Caco-2 (cell line): ENCODE data around the gene RAMP1. TPM values are rescaled to one million over a fixed set of nuclear protein-coding genes. Genes with fewer than 3 reads are reported as not detected.

Experiments
- BruUV-seq: library from RNA; stranded (reverse); fragments of 400-500 nt; replicated peaks from 2 replicates; lab custom pipeline; 2021; lab: Mats Ljungman, UMichigan
- CTCF ChIA-PET: fragments of 300-600 bp; sonication (Branson Sonifier 250); formaldehyde crosslinking; loops from one replicate; lab custom pipeline; 2022; ENCODE audit warnings: antibody characterized with exemption; lab: Charles Lee
- POLR2A ChIA-PET: fragments of 300-600 bp; sonication (Branson Sonifier 250); formaldehyde crosslinking; loops from one replicate; lab custom pipeline; 2022; ENCODE audit warnings: antibody characterized with exemption; lab: Charles Lee
- DNase-seq, 2 experiments: peaks; one replicate each; pipeline versions ENCODE4 v3.0.0 to v3.0.0-alpha.2; 2020 to 2022
- H3K27me3 ChIP-seq: replicated peaks from 2 replicates; pipeline ENCODE4 v1.6.0; 2011; ENCODE audit warnings: low read length; ENCODE audit not compliant: control insufficient read depth, insufficient read depth
- H3K36me3 ChIP-seq: 2 replicates; pipeline ENCODE4 v1.5.1; 2011; ENCODE audit warnings: low read length; ENCODE audit not compliant: control insufficient read depth, insufficient read depth
- H3K4me1 ChIP-seq: fragments of 250-450 bp; sonication (Bioruptor Pico); 2 replicates; pipeline ENCODE4 v1.5.1; 2020; ENCODE audit warnings: mild to moderate bottlenecking
- H3K4me3 ChIP-seq: 2 replicates; pipeline ENCODE4 v1.5.1; 2011; ENCODE audit warnings: low read depth, mild to moderate bottlenecking, control low read depth, low read length
- H3K9me3 ChIP-seq: fragments of 250-450 bp; sonication (Bioruptor Pico); 2 replicates; pipeline ENCODE4 v1.5.1; 2020; ENCODE audit warnings: mild to moderate bottlenecking, moderate library complexity
- H3K27ac Mint-ChIP-seq: one replicate; pipeline ENCODE4 v1.8.0; 2022; ENCODE audit warnings: mixed read lengths; ENCODE audit not compliant: unreplicated experiment
- H3K27me3 Mint-ChIP-seq: one replicate; pipeline ENCODE4 v1.8.0; 2022; ENCODE audit warnings: mixed read lengths; ENCODE audit not compliant: insufficient read depth, unreplicated experiment
- H3K36me3 Mint-ChIP-seq: one replicate; pipeline ENCODE4 v1.8.0; 2022; ENCODE audit warnings: mild to moderate bottlenecking, mixed read lengths; ENCODE audit not compliant: insufficient read depth, unreplicated experiment
- H3K4me1 Mint-ChIP-seq: one replicate; pipeline ENCODE4 v1.8.0; 2022; ENCODE audit warnings: low read depth, mixed read lengths; ENCODE audit not compliant: unreplicated experiment
- H3K4me3 Mint-ChIP-seq: one replicate; pipeline ENCODE4 v1.8.0; 2022; ENCODE audit warnings: mild to moderate bottlenecking, moderate library complexity, mixed read lengths; ENCODE audit not compliant: unreplicated experiment
- H3K9me3 Mint-ChIP-seq: one replicate; pipeline ENCODE4 v1.8.0; 2022; ENCODE audit warnings: mixed read lengths; ENCODE audit not compliant: unreplicated experiment
- intact Hi-C: fragments of 100-400 bp; cut with micrococcal nuclease; formaldehyde crosslinking; loops from one replicate; pipeline ENCODE4 v1.10.0; 2022; ENCODE audit not compliant: unreplicated experiment
- total RNA-seq: library from RNA; stranded (reverse); gene quantifications from 2 replicates; pipeline ENCODE4 v1.2.3, GENCODE V29; 2022
- TF ChIP-seq, protein P1 (sequence below), 2 experiments: fragments of 200-600 bp in 1 of 2; IDR thresholded peaks; 1 replicate in 1 of 2; 2 replicates in 1 of 2; pipeline versions ENCODE4 v1.5.1 to v1.8.0; 2011 to 2022; ENCODE audit warnings: antibody characterized with exemption in 1 of 2, control low read depth in 1 of 2, inconsistent platforms in 1 of 2, low read depth in 1 of 2, low read length in 1 of 2, mild to moderate bottlenecking in 1 of 2, moderate library complexity in 1 of 2; ENCODE audit not compliant: insufficient read depth in 1 of 2, severe bottlenecking in 1 of 2, unreplicated experiment in 1 of 2

Gene RAMP1
- total RNA-seq, 1 experiment from 2014 or later: 2.2 TPM

DNA sequence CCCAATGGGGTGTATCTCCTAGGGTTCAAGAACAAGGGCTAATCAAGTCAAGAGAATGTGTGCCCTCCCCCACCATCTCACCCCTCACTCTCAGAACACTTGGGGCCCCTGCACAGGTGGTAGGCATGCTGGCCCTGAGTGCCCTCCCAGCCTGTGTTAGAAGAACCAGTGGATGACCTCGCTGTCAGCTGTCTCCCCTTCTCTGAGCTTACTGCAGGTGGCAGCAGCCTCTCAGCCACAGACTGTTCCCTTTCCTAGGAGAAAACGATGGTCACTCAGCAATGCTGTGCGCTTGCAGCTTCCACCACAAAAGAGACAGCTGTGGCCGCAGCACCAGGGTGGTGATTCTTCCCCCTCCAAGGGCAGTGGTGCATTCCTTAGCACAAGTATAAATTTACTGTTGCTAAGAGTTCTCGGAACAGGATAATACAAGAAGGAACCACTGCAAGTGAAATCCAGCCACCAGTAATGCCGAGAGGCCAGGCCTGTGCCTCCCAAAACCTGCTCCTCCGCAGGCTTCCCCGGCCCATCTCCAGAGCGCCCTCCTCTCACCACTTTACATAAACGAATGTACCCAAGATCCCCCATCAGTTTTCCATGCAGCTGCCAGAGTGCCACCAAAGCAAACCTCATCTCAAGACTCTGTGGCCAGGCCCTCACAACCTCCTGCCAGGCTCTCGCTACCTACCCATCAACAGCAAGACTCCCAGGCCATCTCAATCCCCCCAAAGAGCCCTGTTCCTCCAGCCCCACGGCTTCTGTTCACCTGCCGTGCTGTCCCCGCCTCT is 935 bp upstream of the RAMP1 start:
- H3K4me1 Mint-ChIP-seq: peaks cover 6% of the 10 kb centered on the region
- Histone ChIP-seq H3K9me3 (no peaks in the 10 kb centered on the region), H3K4me1 (peaks cover 28% of the 10 kb centered on the region), H3K36me3 (no peaks in the 10 kb centered on the region), H3K4me3 (peak overlapping the region; percentile 44), H3K27me3 (no peaks in the 10 kb centered on the region)
- peaks cover 7% of the 10 kb centered on the region for H3K27me3 Mint-ChIP-seq
- H3K27ac Mint-ChIP-seq: no peak overlapping the region
- ChIA-PET CTCF (interaction anchor here (0.5 to 1.4 kb wide), 4 partner anchors 170 to 405 kb away, joined by 3 to 11 read pairs (median 3); no protein-coding TSS in a partner anchor), POLR2A (no interaction called here)
- BruUV-seq: no TSS peak
- TF ChIP-seq, protein P1, sequence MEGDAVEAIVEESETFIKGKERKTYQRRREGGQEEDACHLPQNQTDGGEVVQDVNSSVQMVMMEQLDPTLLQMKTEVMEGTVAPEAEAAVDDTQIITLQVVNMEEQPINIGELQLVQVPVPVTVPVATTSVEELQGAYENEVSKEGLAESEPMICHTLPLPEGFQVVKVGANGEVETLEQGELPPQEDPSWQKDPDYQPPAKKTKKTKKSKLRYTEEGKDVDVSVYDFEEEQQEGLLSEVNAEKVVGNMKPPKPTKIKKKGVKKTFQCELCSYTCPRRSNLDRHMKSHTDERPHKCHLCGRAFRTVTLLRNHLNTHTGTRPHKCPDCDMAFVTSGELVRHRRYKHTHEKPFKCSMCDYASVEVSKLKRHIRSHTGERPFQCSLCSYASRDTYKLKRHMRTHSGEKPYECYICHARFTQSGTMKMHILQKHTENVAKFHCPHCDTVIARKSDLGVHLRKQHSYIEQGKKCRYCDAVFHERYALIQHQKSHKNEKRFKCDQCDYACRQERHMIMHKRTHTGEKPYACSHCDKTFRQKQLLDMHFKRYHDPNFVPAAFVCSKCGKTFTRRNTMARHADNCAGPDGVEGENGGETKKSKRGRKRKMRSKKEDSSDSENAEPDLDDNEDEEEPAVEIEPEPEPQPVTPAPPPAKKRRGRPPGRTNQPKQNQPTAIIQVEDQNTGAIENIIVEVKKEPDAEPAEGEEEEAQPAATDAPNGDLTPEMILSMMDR (IDR thresholded peaks at IDR 0.05; ENCODE audit: insufficient read depth in 1 of 2, low read depth in 1 of 2, low read length in 1 of 2, severe bottlenecking in 1 of 2, unreplicated experiment in 1 of 2): peak; percentile 66 to 77
- no peaks in the 10 kb centered on the region for H3K9me3 Mint-ChIP-seq
- H3K36me3 Mint-ChIP-seq: no peaks in the 10 kb centered on the region
- peak; percentile 69 to 71 for DNase-seq
- peak overlapping the region; percentile 67 for H3K4me3 Mint-ChIP-seq
- intact Hi-C loops: loop anchor here (1.0 to 10.0 kb wide), 4 partner anchors 65 to 404 kb away; partner anchors contain the start of gene ERFE

DNA sequence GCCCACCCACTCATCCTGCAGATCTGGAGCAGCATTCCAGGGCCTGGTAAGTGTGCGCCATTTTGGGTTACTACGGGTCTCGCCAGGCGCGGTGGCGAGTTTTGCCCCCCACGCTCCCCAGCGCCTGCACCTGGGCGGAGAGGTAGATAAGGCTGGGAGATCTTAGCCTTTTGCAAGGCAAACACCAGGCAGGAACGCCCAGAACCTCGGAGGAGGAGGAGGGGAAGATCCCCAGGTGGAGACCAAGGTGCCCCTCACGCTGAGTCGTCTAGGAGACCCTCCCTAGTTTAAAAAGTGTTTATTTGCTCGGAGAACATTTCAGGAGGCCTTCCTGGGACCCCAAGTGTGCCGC is 365 bp upstream of the RAMP1 start:
- no peaks in the 10 kb centered on the region for H3K36me3 Mint-ChIP-seq
- peaks cover 6% of the 10 kb centered on the region for H3K4me1 Mint-ChIP-seq
- Histone ChIP-seq H3K4me1 (peaks cover 28% of the 10 kb centered on the region), H3K4me3 (peak overlapping the region; percentile 44), H3K36me3 (no peaks in the 10 kb centered on the region), H3K27me3 (no peaks in the 10 kb centered on the region), H3K9me3 (no peaks in the 10 kb centered on the region)
- H3K27me3 Mint-ChIP-seq: peaks cover 7% of the 10 kb centered on the region
- peak overlapping the region; percentile 67 for H3K4me3 Mint-ChIP-seq
- ChIA-PET CTCF (interaction anchor here (0.5 to 1.4 kb wide), 4 partner anchors 171 to 418 kb away, joined by 3 to 11 read pairs (median 3); no protein-coding TSS in a partner anchor), POLR2A (no interaction called here)
- no peak overlapping the region for H3K27ac Mint-ChIP-seq
- TF ChIP-seq, protein P1 (IDR thresholded peaks at IDR 0.05; ENCODE audit: insufficient read depth in 1 of 2, low read depth in 1 of 2, low read length in 1 of 2, severe bottlenecking in 1 of 2, unreplicated experiment in 1 of 2): no peak
- no TSS peak for BruUV-seq
- intact Hi-C loops: loop anchor here (2.0 to 10.0 kb wide), 3 partner anchors 244 to 404 kb away; partner anchors contain the start of gene ERFE
- H3K9me3 Mint-ChIP-seq: no peaks in the 10 kb centered on the region
- DNase-seq: no peak

DNA sequence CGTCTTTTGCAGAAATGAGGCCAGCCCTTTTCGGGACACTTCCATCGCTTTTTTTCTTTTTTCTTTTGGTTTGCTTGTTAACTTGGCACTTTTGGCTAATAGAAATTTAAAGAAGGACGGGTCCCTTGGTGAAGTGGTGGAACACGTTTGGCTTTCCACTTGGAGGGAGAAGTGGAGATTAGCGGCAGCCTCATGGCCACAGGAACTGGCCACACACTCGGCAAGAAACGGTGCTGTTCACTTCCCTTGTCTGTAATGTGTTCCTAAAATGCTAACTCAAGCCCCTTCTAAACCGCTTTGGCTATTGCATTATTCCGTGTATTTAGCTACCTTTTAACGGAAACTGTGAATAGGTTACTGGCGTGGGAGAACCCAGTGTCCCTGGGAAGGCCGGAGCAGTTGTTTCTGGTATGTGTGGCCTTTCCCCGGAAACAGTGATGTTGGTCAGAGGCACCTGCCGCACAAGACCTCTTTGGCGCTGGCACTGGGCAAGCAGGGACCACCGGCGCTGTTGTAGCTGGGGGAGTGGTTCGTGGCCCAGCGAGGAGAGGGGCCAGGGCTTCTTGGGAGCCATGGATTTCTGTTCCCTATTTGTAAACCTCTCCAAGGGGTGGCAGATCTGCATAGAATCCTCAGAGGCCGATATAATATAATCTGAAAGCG is 981 bp downstream of the RAMP1 start:
- Mint-ChIP-seq H3K4me1 (peaks cover 6% of the 10 kb centered on the region), H3K27me3 (peaks cover 3% of the 10 kb centered on the region), H3K4me3 (peak overlapping the region; percentile 67), H3K36me3 (no peaks in the 10 kb centered on the region), H3K9me3 (no peaks in the 10 kb centered on the region), H3K27ac (no peak overlapping the region)
- intact Hi-C loops: no loop called here
- POLR2A ChIA-PET: no interaction called here
- CTCF ChIA-PET: no interaction called here
- TF ChIP-seq, protein P1 (IDR thresholded peaks at IDR 0.05; ENCODE audit: insufficient read depth in 1 of 2, low read depth in 1 of 2, low read length in 1 of 2, severe bottlenecking in 1 of 2, unreplicated experiment in 1 of 2): no peak
- H3K27me3 ChIP-seq: no peaks in the 10 kb centered on the region
- H3K4me3 ChIP-seq: peak overlapping the region; percentile 44
- no TSS peak for BruUV-seq
- H3K9me3 ChIP-seq: no peaks in the 10 kb centered on the region
- peaks cover 28% of the 10 kb centered on the region for H3K4me1 ChIP-seq
- DNase-seq: no peak
- no peaks in the 10 kb centered on the region for H3K36me3 ChIP-seq
